ENCODE measurements around the gene FANCG.

Gene FANCG

DNA sequence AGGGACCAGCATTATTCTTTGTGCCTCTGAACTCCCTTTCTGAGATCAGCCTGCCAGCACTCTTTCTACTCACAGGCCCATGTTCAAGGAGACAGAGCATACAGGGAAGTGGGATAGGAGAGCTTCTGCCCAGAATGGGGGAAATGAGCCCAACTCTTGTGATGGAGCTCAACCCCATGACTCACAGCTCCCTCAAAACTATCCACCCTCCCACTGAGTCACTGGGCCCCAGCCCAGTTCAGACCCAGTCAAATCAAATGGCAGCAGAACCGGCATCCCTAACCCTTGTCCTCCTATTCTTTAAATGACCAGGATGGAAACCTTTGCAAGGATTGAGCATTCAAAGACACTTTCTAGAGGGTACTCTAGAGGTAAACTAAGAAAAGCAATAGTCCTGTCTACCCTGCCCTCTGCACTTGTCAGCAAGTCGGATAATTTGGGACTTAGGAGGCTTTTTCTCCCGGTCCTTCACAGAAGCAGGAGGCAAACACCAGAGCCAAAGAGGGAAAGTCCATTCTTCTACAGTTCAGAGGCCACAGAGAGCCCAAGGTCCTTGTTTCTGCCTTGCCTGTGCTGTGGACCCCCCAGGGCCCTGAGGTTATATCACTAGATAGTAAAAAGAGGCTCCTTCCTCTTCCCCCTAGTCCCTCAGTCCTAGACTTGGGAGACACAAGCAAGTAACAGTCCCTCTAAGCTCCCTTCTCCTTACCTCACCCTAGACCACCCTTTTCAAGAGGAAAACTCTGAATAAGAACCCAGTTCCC, 32.7 kb upstream of the FANCG start (continued):
- TF ChIP-seq, protein P1, sequence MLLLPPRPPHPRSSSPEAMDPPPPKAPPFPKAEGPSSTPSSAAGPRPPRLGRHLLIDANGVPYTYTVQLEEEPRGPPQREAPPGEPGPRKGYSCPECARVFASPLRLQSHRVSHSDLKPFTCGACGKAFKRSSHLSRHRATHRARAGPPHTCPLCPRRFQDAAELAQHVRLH (tag by site-specific recombination; IDR thresholded peaks at IDR 0.05) = no peak
- TF ChIP-seq ZNF398 (tag by site-specific recombination; IDR thresholded peaks at IDR 0.05) = no peak
- no peak for TF ChIP-seq MEIS1 (CRISPR knock-in tag; IDR thresholded peaks at IDR 0.05; ENCODE audit: borderline replicate concordance)
- TF ChIP-seq FEZF1 (tag by site-specific recombination; IDR thresholded peaks at IDR 0.05) = no peak
- TF ChIP-seq ZNF121 (tag by site-specific recombination; IDR thresholded peaks at IDR 0.05) = no peak
- no peak for TF ChIP-seq ZBTB21 (tag by site-specific recombination; IDR thresholded peaks at IDR 0.05)
- TF ChIP-seq ZNF239 (tag by site-specific recombination; IDR thresholded peaks at IDR 0.05) = no peak
- no peak for TF ChIP-seq SP3 (tag by site-specific recombination; IDR thresholded peaks at IDR 0.05)
- TF ChIP-seq, protein P2, sequence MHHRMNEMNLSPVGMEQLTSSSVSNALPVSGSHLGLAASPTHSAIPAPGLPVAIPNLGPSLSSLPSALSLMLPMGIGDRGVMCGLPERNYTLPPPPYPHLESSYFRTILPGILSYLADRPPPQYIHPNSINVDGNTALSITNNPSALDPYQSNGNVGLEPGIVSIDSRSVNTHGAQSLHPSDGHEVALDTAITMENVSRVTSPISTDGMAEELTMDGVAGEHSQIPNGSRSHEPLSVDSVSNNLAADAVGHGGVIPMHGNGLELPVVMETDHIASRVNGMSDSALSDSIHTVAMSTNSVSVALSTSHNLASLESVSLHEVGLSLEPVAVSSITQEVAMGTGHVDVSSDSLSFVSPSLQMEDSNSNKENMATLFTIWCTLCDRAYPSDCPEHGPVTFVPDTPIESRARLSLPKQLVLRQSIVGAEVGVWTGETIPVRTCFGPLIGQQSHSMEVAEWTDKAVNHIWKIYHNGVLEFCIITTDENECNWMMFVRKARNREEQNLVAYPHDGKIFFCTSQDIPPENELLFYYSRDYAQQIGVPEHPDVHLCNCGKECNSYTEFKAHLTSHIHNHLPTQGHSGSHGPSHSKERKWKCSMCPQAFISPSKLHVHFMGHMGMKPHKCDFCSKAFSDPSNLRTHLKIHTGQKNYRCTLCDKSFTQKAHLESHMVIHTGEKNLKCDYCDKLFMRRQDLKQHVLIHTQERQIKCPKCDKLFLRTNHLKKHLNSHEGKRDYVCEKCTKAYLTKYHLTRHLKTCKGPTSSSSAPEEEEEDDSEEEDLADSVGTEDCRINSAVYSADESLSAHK (tag by site-specific recombination; IDR thresholded peaks at IDR 0.05) = no peak
- TF ChIP-seq ZNF76 (tag by site-specific recombination; IDR thresholded peaks at IDR 0.05; ENCODE audit: borderline replicate concordance, low read depth) = no peak

GRCh38 chr9:35111001-35111933, 31.5 kb upstream of the FANCG start:
- Histone ChIP-seq H3K27ac (ENCODE audit: extremely low read depth, low read depth, low read length) (no peak overlapping the region; the same call in 1 of the 2 replicates), H3K4me1 (ENCODE audit: control insufficient read depth, insufficient read depth, low read length) (peaks cover 15% of the 10 kb centered on the region), H3K9me3 (ENCODE audit: control insufficient read depth, insufficient read depth, low read depth, low read length) (no peaks in the 10 kb centered on the region), H3K36me3 (ENCODE audit: control insufficient read depth in 2 of 2, insufficient read depth in 1 of 2, low read length in 2 of 2) (peaks cover 0 to 24% of the 10 kb centered on the region in 2 experiments; a peak in 1 of 3 replicates), H3K4me3 (ENCODE audit: low read depth, low read length) (peak overlapping the region; percentile 65)
- CTCF ChIA-PET = interaction anchor here (0.7 to 1.4 kb wide), 9 partner anchors 9 to 351 kb away, joined by 3 to 8 read pairs (median 4); partner anchors contain the start of genes PIGO and STOML2
- POLR2A ChIA-PET = interaction anchor here (0.5 to 2.5 kb wide), 8 partner anchors 9 to 122 kb away, joined by 3 to 23 read pairs (median 4); partner anchors contain the start of genes DNAJB5, FANCG, PIGO and STOML2
- TF ChIP-seq, protein P3, sequence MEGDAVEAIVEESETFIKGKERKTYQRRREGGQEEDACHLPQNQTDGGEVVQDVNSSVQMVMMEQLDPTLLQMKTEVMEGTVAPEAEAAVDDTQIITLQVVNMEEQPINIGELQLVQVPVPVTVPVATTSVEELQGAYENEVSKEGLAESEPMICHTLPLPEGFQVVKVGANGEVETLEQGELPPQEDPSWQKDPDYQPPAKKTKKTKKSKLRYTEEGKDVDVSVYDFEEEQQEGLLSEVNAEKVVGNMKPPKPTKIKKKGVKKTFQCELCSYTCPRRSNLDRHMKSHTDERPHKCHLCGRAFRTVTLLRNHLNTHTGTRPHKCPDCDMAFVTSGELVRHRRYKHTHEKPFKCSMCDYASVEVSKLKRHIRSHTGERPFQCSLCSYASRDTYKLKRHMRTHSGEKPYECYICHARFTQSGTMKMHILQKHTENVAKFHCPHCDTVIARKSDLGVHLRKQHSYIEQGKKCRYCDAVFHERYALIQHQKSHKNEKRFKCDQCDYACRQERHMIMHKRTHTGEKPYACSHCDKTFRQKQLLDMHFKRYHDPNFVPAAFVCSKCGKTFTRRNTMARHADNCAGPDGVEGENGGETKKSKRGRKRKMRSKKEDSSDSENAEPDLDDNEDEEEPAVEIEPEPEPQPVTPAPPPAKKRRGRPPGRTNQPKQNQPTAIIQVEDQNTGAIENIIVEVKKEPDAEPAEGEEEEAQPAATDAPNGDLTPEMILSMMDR (tag by site-specific recombination; IDR thresholded peaks at IDR 0.05) = no peak
- TF ChIP-seq ZNF341 (tag by site-specific recombination; IDR thresholded peaks at IDR 0.05; ENCODE audit: low read depth) = peak; percentile 41
- peak; percentile 77 for TF ChIP-seq KLF1 (tag by site-specific recombination; IDR thresholded peaks at IDR 0.05)
- peak; percentile 85 for TF ChIP-seq SP3 (tag by site-specific recombination; IDR thresholded peaks at IDR 0.05)
- no peak for TF ChIP-seq ZNF768 (tag by site-specific recombination; IDR thresholded peaks at IDR 0.05)
- TF ChIP-seq KLF8 (tag by site-specific recombination; IDR thresholded peaks at IDR 0.05) = peak; percentile 69
- TF ChIP-seq KLF10 (tag by site-specific recombination; IDR thresholded peaks at IDR 0.05) = peak; percentile 98
- TF ChIP-seq ZBTB48 (tag by site-specific recombination; IDR thresholded peaks at IDR 0.05) = peak; percentile 98
- TF ChIP-seq ZBTB7A (tag by site-specific recombination; IDR thresholded peaks at IDR 0.05; ENCODE audit: low read depth) = no peak
- peak; percentile 66 for TF ChIP-seq ZNF335 (tag by site-specific recombination; conservative IDR thresholded peaks at IDR 0.05)
- peak; percentile 71 for TF ChIP-seq GLIS1 (tag by site-specific recombination; IDR thresholded peaks at IDR 0.05)
- TF ChIP-seq OSR2 (tag by site-specific recombination; IDR thresholded peaks at IDR 0.05) = no peak
- TF ChIP-seq ZBTB26 (tag by site-specific recombination; optimal IDR thresholded peaks at IDR 0.05) = peak; percentile 32
- TF ChIP-seq PATZ1 (tag by site-specific recombination; IDR thresholded peaks at IDR 0.05) = peak; percentile 41; the same call in 1 of the 2 replicates
- 0 out of 2 replicates have a peak, but pooled peaks have one; percentile 19 for TF ChIP-seq ZNF660 (tag by site-specific recombination; IDR thresholded peaks at IDR 0.05)

All from HEK293 (cell line).